ENCODE measurements around the gene CACNA1D.

- TF ChIP-seq CTCF (IDR thresholded peaks at IDR 0.05; ENCODE audit: poor library complexity) (no peak), EZH2 (IDR thresholded peaks at IDR 0.05; ENCODE audit: borderline replicate concordance) (no peak)
Observed at GRCh38 chr3:53812434-53812833, 318.0 kb downstream of the CACNA1D start.
